GM18511 (cell line): ENCODE data around the gene VNN1.

Source experiments
- ATAC-seq: cut with Tn5 transposase; IDR thresholded peaks from one replicate; pipeline ENCODE4 v1.9.1; 2021; ENCODE audit warnings: mild to moderate bottlenecking, moderate library complexity; ENCODE audit not compliant: unreplicated experiment

The VNN1 gene, protein sequence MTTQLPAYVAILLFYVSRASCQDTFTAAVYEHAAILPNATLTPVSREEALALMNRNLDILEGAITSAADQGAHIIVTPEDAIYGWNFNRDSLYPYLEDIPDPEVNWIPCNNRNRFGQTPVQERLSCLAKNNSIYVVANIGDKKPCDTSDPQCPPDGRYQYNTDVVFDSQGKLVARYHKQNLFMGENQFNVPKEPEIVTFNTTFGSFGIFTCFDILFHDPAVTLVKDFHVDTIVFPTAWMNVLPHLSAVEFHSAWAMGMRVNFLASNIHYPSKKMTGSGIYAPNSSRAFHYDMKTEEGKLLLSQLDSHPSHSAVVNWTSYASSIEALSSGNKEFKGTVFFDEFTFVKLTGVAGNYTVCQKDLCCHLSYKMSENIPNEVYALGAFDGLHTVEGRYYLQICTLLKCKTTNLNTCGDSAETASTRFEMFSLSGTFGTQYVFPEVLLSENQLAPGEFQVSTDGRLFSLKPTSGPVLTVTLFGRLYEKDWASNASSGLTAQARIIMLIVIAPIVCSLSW

DNA sequence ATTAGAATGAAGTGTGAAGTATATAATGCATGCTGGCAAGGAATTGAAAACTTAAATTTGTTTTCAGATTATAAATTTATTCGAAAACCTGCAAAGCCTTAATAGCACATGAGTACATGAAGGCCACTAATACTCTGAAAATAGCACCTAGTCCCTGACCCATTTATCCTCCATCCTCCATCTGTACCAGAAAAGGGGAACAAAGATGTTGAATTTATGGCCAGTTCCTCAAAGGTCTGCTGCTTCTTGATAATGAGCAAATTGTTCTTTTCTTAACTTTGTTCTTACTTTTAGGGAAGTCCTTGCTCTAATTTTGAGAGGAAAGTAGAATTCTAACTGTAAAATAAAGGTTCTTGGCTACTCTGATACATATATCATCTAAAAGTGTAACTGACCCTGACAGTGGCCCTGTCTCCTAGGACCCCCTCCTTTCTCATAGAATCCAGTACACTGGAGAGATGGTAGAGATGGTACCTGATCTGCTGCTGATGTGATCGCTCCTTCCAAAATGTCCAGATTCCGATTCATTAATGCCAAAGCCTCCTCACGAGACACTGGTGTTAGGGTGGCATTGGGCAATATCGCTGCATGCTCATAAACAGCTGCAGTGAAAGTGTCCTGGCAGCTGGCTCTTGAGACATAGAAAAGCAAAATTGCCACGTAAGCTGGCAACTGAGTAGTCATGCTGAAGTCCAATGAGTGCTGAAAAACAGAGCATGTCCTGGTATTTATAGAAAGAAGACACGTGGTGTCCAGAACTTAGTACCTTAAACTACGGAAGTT is at the start of gene VNN1:
Gene VNN1, minus strand, starts transcription at position 704 of the 783 bp plus-strand sequence. Its CDS starts 20 bp downstream, at position 684.
- peak; percentile 90 for ATAC-seq

DNA sequence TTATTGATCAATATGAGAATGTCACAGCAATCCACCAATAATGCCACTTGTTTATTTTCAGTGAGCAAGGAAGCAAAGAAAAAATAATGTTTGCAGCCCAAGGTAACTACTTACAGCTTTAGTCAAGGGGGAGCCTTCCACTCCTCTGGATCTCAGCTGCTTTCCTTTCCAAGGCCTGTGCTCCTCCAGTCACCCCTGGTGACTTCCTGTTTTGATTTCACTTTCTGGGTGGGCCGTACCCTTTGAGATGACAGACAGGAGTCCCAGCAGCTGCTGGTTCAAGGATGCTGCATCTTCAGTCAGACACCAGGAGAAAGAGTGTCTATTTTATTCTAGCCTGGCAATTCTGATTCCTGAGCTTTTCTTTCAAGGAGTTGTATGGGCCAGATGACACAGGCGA is 49.4 kb upstream of the VNN1 start:
- peak; percentile 91 for ATAC-seq

DNA sequence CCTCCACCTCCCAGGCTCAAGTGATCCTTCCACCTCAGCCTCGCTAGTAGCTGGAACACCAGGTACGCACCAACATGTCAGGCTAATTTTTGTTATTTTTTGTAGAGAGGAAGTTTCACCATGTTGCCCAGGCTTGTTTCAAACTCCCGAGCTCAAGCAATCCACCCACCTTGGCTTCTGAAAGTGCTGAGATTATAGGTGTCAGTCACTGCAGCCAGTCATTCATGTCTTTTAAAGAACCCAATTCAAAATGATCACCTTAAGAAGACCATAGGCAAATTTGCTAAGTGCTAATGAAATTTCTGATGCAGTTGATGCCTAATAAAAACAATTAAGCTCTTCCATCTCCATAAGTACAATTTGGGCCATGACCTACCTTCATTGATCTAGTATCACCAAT is 46.4 kb upstream of the VNN1 start:
- no peak for ATAC-seq

DNA sequence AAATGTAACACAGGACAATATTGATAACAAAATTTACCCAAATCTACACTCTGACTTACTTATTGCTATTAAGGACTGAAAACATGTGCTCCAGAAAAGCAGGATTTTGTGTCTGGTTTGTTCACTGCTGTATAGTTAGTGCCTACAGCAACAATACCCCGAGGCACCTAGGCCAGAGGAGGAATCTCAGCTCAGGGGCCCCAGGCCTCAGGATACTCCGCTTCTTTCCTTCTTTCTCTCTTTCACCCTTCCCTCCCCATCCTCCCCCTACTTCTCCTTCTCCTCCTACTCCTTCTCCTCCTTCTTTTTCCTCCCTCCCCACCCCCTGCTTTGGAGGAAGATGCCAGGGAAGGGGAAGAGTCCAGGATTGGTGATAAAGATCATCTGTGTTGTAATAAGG is 44.8 kb upstream of the VNN1 start:
- no peak for ATAC-seq

- ATAC-seq, result no peak
These were observed 38.4 kb upstream of the VNN1 start for GRCh38 chr6:132752255-132752654.

DNA sequence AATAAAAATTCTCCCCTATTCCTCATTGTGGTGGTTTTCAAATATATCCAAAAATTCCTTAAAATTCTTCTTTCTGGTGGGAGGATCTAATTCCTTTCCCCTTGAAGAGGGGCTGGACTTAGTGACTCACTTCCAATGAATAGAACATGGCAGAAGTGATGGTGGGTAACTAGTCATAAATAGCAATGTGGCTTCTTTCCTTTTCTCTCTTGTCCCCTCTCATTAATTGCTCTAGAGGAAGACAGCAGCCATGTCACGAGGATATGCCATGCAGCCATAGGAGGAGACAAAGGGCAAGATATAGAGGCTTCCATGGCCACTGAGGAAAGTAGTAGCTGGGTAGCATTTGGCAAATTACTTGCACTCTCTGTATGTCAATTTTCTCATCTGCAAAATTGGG is 38.0 kb upstream of the VNN1 start:
- no peak for ATAC-seq

DNA sequence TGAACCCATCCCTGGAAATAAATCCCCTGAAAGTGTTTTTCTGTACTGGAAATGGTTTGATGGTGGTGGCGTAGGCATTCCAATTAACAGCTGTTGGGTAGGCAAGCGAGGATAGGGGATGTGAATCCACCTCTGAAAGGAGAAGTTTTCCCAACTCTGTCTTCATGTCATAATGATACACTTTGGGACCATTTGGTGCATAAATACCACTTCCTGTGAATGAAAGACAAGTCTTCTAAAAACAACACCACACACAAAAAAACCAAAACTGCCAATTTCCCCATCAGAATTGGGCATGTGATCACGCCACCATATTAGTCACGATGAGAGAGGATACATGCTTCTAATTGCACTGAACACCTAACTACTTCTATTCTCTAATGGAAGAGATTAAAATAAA is 37.5 kb upstream of the VNN1 start:
- peak; percentile 39 for ATAC-seq

DNA sequence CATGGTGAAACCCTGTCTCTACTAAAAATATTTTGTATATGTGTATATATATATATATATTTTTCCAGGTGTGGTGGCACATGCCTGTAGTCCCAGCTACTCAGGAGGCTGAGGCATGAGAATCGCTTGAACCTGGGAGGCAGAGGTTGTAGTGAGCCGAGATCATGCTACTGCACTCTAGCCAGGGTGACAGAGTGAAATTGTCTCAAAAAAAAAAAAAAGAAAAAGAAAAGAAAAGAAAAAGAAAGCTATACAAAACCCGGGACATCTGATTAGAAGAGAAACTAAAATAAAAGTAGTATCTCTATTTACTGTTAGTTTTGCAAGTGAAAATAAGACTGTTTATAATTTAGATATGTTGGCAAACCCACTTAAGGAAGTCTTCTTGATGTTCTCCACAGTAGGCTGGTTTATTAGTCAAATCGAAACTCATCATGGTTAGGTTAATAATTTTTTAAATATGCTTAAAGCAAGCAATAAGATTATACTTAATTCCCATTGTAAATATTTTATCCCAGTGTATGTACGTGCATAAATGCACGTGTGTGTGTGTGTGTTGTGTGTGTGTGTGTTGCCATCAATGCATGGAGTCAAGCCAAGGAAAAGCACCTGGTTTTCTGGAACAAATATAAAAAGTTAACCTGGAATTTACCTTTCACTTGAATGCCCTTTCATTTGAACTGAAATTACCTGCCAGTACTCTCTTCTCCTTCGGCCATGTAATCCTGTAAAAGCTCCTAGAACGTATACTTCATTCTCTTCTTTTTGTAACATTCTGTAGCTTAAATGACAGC is 36.8 kb upstream of the VNN1 start:
- peak; percentile 91 for ATAC-seq

DNA sequence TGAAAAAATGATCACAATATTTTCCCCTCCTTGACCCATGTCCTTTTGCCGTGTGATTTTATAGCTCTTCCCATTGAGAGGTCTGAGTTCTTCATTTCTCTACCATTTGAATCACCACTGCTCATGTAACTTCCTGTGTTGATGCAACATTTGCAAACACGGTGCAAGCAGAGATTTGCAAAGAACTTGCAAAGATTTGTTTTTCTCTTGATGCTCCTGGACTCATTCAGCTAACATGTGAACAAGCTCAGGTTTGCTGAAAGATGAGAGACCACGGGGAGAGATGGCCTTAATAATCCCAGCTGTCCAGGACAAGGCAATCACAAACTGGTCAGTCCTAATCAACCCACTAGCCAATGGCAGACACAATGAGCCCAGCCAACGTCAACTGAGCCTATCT is 35.3 kb upstream of the VNN1 start:
- no peak for ATAC-seq

DNA sequence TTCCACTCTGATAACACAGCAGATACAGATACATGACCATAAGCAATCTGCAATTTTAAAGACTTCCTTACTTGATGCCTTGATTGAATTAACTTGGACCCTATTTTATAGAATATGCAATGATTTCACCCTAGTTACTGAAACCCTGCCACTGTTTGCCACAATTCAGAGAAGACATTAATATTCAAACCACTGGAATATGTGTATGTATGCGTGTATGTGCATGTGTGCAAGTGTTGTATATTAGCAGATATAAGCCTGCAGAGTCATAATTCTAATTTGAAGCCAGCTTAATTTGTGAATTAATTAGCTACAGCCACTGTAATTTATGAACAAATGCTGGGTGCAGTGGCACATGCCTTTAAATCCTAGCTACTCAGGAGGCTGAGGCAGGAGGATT is 34.6 kb upstream of the VNN1 start:
- ATAC-seq, result no peak

DNA sequence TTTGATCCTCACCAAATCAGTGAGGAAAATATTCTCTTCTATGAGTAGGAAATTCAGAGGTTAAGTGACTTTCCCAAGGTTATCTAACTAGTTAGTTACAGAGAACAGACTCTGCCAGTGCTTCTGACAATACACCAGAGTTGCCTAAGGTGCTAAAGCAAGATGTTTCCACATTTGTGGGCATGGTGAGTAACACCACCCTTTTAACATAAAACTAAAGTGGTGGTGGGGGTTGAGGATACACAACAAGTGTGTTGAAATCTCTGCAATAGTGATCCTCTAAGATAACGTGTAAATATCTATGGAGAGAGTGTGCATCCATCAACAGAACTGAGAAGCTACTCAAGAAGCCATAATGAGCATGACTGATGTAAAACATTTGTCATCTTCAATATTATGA is 32.2 kb upstream of the VNN1 start:
- ATAC-seq, result no peak

DNA sequence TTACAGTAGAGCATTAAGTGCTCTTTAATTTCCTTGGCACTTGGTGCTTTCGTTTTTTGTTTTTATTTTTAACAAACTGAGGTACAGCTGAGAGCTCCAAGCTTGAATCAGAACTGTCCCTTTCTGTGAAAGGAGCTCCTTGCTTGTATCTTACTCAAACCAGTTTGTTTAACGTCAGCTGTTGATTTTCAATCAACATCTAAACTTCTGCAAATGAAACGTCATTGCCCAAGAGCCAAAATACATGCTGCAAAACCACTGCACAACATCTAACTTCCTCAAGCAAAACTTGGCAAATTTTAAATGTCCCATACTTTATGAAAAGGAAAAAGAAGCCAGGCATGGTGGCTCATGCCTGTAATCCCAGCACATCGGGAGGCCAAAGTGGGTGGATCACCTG is 28.6 kb upstream of the VNN1 start:
- ATAC-seq, result no peak

DNA sequence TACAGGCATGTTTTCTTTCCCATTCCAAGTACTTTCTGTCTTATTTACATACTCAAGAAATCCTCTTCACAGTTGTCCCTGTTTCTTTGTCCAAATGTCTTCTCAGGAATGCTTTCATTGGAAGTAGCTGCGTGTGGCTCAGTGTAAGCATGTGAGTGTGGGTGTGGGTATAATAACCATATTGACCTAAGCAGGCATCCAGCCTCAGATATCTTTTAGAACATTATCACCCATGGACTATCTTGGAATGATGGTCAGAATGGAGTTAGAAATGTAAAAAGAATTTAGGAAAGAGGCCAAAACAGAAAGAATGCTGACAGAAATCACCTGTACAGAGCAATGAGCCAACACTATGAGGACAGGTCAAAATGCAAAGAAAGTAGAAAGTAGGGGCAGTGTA is 27.4 kb upstream of the VNN1 start:
- no peak for ATAC-seq

DNA sequence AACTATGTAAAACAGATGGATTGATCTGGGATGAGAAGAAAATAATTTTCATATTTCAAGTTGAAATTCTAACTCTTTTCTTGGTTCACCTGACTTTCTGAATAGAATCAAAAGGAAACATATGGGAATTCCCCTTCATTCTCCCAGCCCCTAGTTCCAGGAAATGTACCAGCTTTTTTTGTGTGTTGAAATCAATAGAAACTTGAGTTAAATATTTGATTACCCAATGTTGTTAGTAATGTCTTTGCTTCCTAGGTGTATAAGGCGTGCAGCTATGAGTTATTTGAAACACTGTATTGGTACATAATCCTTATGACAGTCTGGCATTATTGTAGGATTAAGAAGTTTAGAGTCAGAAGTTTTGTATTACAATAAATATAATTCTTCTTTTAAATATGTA is 22.4 kb upstream of the VNN1 start:
- no peak for ATAC-seq

- ATAC-seq, result no peak
These were observed 20.9 kb upstream of the VNN1 start for GRCh38 chr6:132734694-132735236.

DNA sequence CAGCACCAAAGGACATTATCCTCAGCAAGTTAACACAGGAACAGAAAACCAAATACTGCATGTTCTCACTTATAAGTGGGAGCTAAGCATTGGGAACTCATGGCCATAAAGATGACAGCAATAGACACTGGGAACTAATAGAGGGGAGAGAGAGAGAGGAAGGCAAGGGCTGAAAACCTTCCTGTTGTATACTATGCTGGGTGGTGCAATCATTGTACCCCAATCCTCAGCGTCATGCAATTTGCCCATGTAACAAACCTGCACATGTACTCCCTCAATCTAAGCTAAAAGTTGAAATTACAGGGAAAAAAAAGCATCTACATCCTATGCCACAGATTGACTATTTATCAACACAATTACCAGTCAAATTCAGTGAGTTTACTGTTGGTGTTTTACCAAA is 20.0 kb upstream of the VNN1 start:
- no peak for ATAC-seq

- ATAC-seq, result no peak
These were observed 19.4 kb upstream of the VNN1 start for GRCh38 chr6:132733283-132733682.

GRCh38 chr6:132731086-132731485 is 17.2 kb upstream of the VNN1 start:
- ATAC-seq, result no peak

- no peak for ATAC-seq
These were observed 16.7 kb upstream of the VNN1 start for GRCh38 chr6:132730560-132730959.

DNA sequence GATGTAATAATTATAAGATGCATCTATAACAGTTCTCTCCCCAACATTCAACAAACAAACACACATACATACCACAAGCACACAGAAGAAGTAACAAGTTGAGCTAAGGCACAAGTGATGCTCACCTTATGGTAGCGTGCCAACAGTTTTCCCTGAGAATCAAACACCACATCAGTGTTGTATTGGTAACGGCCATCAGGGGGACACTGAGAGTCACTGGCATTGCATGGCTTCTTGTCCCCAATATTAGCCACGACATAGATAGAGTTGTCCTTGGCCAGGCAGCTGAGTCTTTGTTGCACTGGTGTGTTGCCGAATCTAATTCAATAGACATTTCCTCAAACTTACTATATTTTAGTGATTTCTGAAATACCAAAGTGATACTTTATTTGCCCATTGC is 14.8 kb upstream of the VNN1 start:
- no peak for ATAC-seq

DNA sequence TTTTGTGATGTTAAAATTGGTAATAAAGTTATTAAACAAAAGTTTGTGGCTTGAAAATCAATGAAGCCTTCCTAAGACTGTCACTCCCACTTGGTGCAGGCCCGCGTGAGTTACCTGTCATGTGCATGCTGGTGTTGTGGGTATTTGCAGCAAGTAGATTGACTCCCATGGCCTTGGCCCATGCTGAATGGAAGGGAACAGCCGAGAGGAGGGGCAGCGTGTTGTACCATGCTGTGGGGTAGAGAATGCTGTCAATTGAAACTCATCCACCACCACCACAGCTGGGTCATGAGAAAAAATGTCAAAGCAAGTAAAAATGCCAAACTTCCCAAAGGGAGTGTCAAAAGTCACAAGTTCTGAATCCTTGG is 12.7 kb upstream of the VNN1 start:
- no peak for ATAC-seq
